Measurements from ENCODE around the gene KRT13. TPM values are rescaled to one million over a fixed set of nuclear protein-coding genes. Genes with fewer than 3 reads are reported as not detected.

Gene KRT13
- total RNA-seq = not detected in 2 replicates
- long read RNA-seq = 0 reads

- no peaks in the 10 kb centered on the region for H3K27me3 Mint-ChIP-seq (ENCODE audit: low read depth)
- no peaks in the 10 kb centered on the region for H3K36me3 Mint-ChIP-seq (ENCODE audit: low read depth)
- TF ChIP-seq CTCF (conservative IDR thresholded peaks at IDR 0.05) = no peak
- H3K9me3 Mint-ChIP-seq = no peaks in the 10 kb centered on the region
- H3K4me1 Mint-ChIP-seq = peaks cover 6% of the 10 kb centered on the region
- no peak for DNase-seq (ENCODE audit: low read depth, low spot score)
- H3K4me3 Mint-ChIP-seq = no peak within 1 kb of the TSS
- no peak within 1 kb of the TSS for H3K27ac Mint-ChIP-seq (ENCODE audit: unreplicated experiment)
Measured at GRCh38 chr17:41505007-41505808, at the start of gene KRT13. Gene KRT13, minus strand, starts transcription at chr17:41505612. Its CDS starts 62 bp downstream, at chr17:41505550.

GRCh38 chr17:41553987-41554680 lies 48.7 kb upstream of the KRT13 start:
- no peak overlapping the region for H3K4me3 Mint-ChIP-seq
- DNase-seq (ENCODE audit: low read depth, low spot score) = no peak
- H3K27ac Mint-ChIP-seq (ENCODE audit: unreplicated experiment) = no peak overlapping the region
- H3K9me3 Mint-ChIP-seq = no peaks in the 10 kb centered on the region
- H3K4me1 Mint-ChIP-seq = peaks cover 10% of the 10 kb centered on the region
- no peaks in the 10 kb centered on the region for H3K36me3 Mint-ChIP-seq (ENCODE audit: low read depth)
- no peak for TF ChIP-seq CTCF (conservative IDR thresholded peaks at IDR 0.05)
- peaks cover 14% of the 10 kb centered on the region for H3K27me3 Mint-ChIP-seq (ENCODE audit: low read depth)

- no peak overlapping the region for H3K27ac Mint-ChIP-seq (ENCODE audit: unreplicated experiment)
- no peaks in the 10 kb centered on the region for H3K36me3 Mint-ChIP-seq (ENCODE audit: low read depth)
- DNase-seq (ENCODE audit: low read depth, low spot score) = no peak
- H3K4me1 Mint-ChIP-seq = peaks cover 17% of the 10 kb centered on the region
- no peak for TF ChIP-seq CTCF (conservative IDR thresholded peaks at IDR 0.05)
- H3K9me3 Mint-ChIP-seq = no peaks in the 10 kb centered on the region
- H3K27me3 Mint-ChIP-seq (ENCODE audit: low read depth) = peaks cover 9% of the 10 kb centered on the region
- H3K4me3 Mint-ChIP-seq = no peak overlapping the region
Measured at GRCh38 chr17:41553176-41553575, 47.8 kb upstream of the KRT13 start.

- no peak overlapping the region for H3K27ac Mint-ChIP-seq (ENCODE audit: unreplicated experiment)
- H3K36me3 Mint-ChIP-seq (ENCODE audit: low read depth) = no peaks in the 10 kb centered on the region
- TF ChIP-seq CTCF (conservative IDR thresholded peaks at IDR 0.05) = no peak
- peaks cover 1% of the 10 kb centered on the region for H3K27me3 Mint-ChIP-seq (ENCODE audit: low read depth)
- peaks cover 22% of the 10 kb centered on the region for H3K4me1 Mint-ChIP-seq
- no peak for DNase-seq (ENCODE audit: low read depth, low spot score)
- no peak overlapping the region for H3K4me3 Mint-ChIP-seq
- H3K9me3 Mint-ChIP-seq = no peaks in the 10 kb centered on the region
Measured at GRCh38 chr17:41552455-41552854, 47.0 kb upstream of the KRT13 start.

GRCh38 chr17:41551365-41551764 lies 46.0 kb upstream of the KRT13 start:
- Mint-ChIP-seq H3K27me3 (ENCODE audit: low read depth) (no peaks in the 10 kb centered on the region), H3K27ac (ENCODE audit: unreplicated experiment) (no peak overlapping the region), H3K4me1 (peaks cover 28% of the 10 kb centered on the region), H3K4me3 (no peak overlapping the region), H3K9me3 (peaks cover 3% of the 10 kb centered on the region), H3K36me3 (ENCODE audit: low read depth) (no peaks in the 10 kb centered on the region)
- no peak for TF ChIP-seq CTCF (conservative IDR thresholded peaks at IDR 0.05)
- DNase-seq (ENCODE audit: low read depth, low spot score) = no peak
